Esophagus (tissue), 2 donors: ENCODE results near the gene HIRIP3. TPM values are rescaled to one million over a fixed set of nuclear protein-coding genes. Genes with fewer than 3 reads are reported as not detected.

Experiments used
- H3K27ac ChIP-seq, 2 donors: one replicate each; pipeline ENCODE4 v1.5.1; 2013; ENCODE audit warnings: low read depth in 2 of 2, mild to moderate bottlenecking in 2 of 2, inconsistent platforms in 1 of 2, low read length in 1 of 2, moderate library complexity in 1 of 2
- H3K27me3 ChIP-seq, 2 donors: one replicate each; pipeline ENCODE4 v1.6.1; 2013; ENCODE audit warnings: low read length in 2 of 2, control low read depth in 1 of 2, mild to moderate bottlenecking in 1 of 2; ENCODE audit not compliant: insufficient read depth in 2 of 2, control insufficient read depth in 1 of 2
- H3K36me3 ChIP-seq, 2 donors: one replicate each; pipeline ENCODE4 v1.6.1; 2013; ENCODE audit warnings: low read length in 1 of 2; ENCODE audit not compliant: control insufficient read depth in 2 of 2, insufficient read depth in 2 of 2
- H3K4me1 ChIP-seq, 2 donors: one replicate each; pipeline ENCODE4 v1.6.1; 2013; ENCODE audit warnings: low read length in 1 of 2; ENCODE audit not compliant: control insufficient read depth in 2 of 2, insufficient read depth in 2 of 2
- H3K4me3 ChIP-seq, 2 donors: one replicate each; pipeline ENCODE4 v1.5.1; 2013; ENCODE audit warnings: low read length in 2 of 2, mild to moderate bottlenecking in 2 of 2, low read depth in 1 of 2, moderate library complexity in 1 of 2
- H3K9me3 ChIP-seq, 2 donors: one replicate each; pipeline ENCODE4 v1.6.1; 2013; ENCODE audit warnings: mild to moderate bottlenecking in 2 of 2, low read depth in 1 of 2, low read length in 1 of 2, moderate library complexity in 1 of 2; ENCODE audit not compliant: control insufficient read depth in 2 of 2, insufficient read depth in 1 of 2
- WGBS, 2 donors: extraction: QIAGEN DNeasy Blood & Tissue Kit; methylation state at CpG; one replicate each; pipeline ENCODE4 v1.1.7; 2013; 5-methylcytosine and 5-hydroxymethylcytosine counted together
- polyA plus RNA-seq, 2 donors: library from polyadenylated mRNA; stranded (reverse); fragments of 200-250 nt; gene quantifications; one replicate each; pipeline ENCODE4 v1.2.3, GENCODE V29; 2013
- donor health status: healthy with polysubstance abuse.
- donor health status: Bipolar disorder and iron deficiency.

The HIRIP3 gene
- polyA plus RNA-seq, 2 donors = 6.3 to 9.7 TPM

DNA sequence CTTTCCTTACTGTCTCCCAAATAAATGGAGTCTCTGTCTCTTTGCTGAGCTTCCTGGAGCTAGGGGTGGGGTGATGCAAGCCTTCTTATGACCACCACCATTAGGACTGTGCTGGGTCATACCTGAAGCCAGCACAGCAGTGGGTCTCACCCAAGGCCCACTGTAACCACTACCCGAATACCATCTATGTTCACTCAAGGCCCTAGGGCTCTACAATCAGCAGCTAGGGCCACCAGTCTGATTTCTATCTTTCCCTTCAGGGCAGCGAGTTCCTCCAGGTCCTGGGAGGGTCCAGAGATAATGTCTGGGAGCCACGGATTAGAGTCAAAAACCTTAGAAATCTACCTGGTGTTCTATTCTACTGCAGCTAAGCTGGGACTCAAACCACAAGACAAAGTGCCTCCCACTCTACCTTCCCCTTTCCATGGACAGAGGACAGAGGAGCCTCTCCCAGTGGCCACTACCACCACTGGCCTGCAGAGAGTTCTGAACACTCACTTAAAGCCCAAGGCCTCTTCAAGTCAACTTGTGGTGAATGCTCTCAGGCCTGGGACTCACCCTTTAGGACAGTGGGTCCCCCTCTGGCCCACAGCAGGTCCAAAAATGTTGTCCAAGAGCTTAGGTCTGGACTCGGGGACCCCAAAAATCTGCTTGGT, 44.5 kb downstream of the HIRIP3 start:
- H3K4me1 ChIP-seq = no peaks in the 10 kb centered on the region
- H3K4me3 ChIP-seq = no peak overlapping the region
- H3K27ac ChIP-seq = no peak overlapping the region
- WGBS, 2 donors = 93 to 98% methylated on average over 4 of the region's 4 CpGs
- H3K9me3 ChIP-seq = no peaks in the 10 kb centered on the region
- H3K27me3 ChIP-seq = no peaks in the 10 kb centered on the region
- H3K36me3 ChIP-seq = no peaks in the 10 kb centered on the region

DNA sequence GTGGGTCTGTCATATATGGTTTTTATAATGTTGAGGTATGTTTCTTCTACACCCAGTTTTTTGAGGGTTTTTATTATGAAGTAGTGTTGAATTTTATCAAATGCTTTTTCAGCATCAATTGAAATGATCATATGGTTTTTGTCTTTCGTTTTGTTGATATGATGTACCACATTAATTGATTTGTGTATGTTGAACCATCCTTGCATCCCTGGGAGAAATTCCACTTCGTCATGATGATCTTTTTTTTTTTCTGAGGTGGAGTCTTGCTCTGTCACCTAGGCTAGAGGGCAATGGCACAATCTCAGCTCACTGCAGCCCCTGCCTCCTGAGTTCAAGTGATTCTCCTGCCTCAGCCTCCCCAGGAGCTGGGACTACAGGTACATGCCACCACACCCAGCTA, 47.5 kb downstream of the HIRIP3 start:
- no peak overlapping the region for H3K27ac ChIP-seq
- no peaks in the 10 kb centered on the region for H3K9me3 ChIP-seq
- WGBS, 2 donors = 81 to 84% methylated on average over 2 of the region's 2 CpGs
- no peaks in the 10 kb centered on the region for H3K4me1 ChIP-seq
- H3K27me3 ChIP-seq = no peaks in the 10 kb centered on the region
- H3K4me3 ChIP-seq = no peak overlapping the region
- H3K36me3 ChIP-seq = no peaks in the 10 kb centered on the region

DNA sequence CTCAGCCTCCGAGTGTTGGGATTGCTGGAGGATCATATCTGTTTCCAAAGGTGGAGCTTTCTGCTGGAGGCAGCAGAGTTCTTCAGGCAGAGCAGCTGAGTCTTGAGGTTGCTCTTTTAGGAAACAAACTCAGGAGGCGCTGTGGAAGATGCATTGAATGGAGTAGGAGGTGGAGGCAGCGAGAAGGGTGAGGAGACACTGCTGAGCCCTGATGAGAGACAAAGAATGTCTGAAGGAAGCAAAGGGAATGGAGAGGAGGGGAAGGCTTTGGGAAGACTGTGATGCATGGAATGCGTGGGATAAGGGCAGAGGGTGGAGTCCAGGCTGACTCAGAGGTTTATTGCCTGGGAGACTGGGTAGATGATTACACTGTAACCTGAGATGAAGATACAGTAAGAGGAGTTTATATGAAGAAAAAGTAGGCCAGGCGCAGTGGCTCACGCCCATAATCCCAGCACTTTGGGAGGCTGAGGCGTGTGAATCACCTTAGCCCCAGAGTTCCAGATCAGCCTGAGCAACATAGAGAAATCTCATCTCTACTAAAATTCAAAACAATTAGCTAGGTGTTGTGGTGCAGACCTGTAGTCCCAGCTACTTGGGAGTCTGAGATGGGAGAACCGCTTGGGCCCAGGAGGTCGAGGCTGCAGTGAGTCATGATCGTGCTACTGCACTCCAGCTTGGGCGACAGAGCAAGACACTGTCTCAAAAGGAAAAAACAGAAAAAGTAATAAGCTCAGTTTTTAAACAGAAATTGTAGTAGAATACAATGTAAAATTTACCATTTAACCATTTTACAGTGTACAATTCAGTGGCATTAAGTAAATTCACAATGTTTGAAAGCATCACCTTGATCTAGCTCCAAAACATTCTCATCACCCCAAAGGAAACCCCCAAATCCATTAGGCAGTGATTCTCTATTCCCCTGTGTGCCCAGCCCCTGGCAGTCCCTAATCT, 51.3 kb downstream of the HIRIP3 start:
- H3K27me3 ChIP-seq = no peaks in the 10 kb centered on the region
- WGBS, 2 donors = 34 to 36% methylated on average over 11 of the region's 11 CpGs
- no peak overlapping the region for H3K4me3 ChIP-seq
- H3K4me1 ChIP-seq = no peaks in the 10 kb centered on the region
- H3K36me3 ChIP-seq = no peaks in the 10 kb centered on the region
- H3K9me3 ChIP-seq = no peaks in the 10 kb centered on the region
- H3K27ac ChIP-seq = peak overlapping the region; percentile 34 to 65

Other genes starting within 250 kb of the HIRIP3 start
- under 1 TPM; 0.33 to 0.55 TPM for gene C16orf54, start 249.6 kb downstream of the HIRIP3 start, polyA plus RNA-seq
- gene ZG16, start 217.4 kb downstream of the HIRIP3 start, polyA plus RNA-seq = under 1 TPM in 1 of 2 donors, not detected in 1; 0.02 TPM
- 10 to 100 TPM; 43.3 to 57.9 TPM for gene KIF22, start 204.9 kb downstream of the HIRIP3 start, polyA plus RNA-seq
- 100 to 1,000 TPM in 1 of 2 donors, 10 to 100 TPM in 1; 95.9 to 111 TPM for gene MAZ, start 189.1 kb downstream of the HIRIP3 start, polyA plus RNA-seq
- gene PRRT2, start 183.4 kb downstream of the HIRIP3 start, polyA plus RNA-seq = 1 to 10 TPM; 1.1 to 2.1 TPM
- gene PAGR1, start 179.5 kb downstream of the HIRIP3 start, polyA plus RNA-seq = 10 to 100 TPM; 23.2 to 32.4 TPM
- 10 to 100 TPM; 63.3 to 69.4 TPM for gene MVP, start 175.2 kb downstream of the HIRIP3 start, polyA plus RNA-seq
- 10 to 100 TPM; 26.7 to 48.3 TPM for gene CDIPT, start 132.4 kb downstream of the HIRIP3 start, polyA plus RNA-seq
- gene SEZ6L2, start 96.1 kb downstream of the HIRIP3 start, polyA plus RNA-seq = under 1 TPM; 0.35 to 0.45 TPM
- gene ASPHD1, start 95.1 kb downstream of the HIRIP3 start, polyA plus RNA-seq = under 1 TPM; 0.31 to 0.39 TPM
- gene KCTD13, start 69.4 kb downstream of the HIRIP3 start, polyA plus RNA-seq = 10 to 100 TPM; 10.1 to 15.5 TPM
- gene TMEM219, start 33.5 kb downstream of the HIRIP3 start, polyA plus RNA-seq = 10 to 100 TPM; 61.1 to 83.4 TPM
- 10 to 100 TPM; 15.6 to 30.2 TPM for gene TAOK2, start 21.7 kb downstream of the HIRIP3 start, polyA plus RNA-seq
- 10 to 100 TPM; 46.4 to 82.1 TPM for gene INO80E, start 624 bp upstream of the HIRIP3 start, polyA plus RNA-seq
- gene DOC2A, start 15.4 kb upstream of the HIRIP3 start, polyA plus RNA-seq = 1 to 10 TPM in 1 of 2 donors, under 1 TPM in 1; 0.69 to 3.0 TPM
- gene C16orf92, start 27.6 kb upstream of the HIRIP3 start, polyA plus RNA-seq = not detected
- gene TLCD3B, start 35.7 kb upstream of the HIRIP3 start, polyA plus RNA-seq = under 1 TPM; 0.04 to 0.16 TPM
- 1,000 to 10,000 TPM; 1,266 to 1,398 TPM for gene ALDOA, start 70.1 kb upstream of the HIRIP3 start, polyA plus RNA-seq
- gene PPP4C, start 80.4 kb upstream of the HIRIP3 start, polyA plus RNA-seq = 100 to 1,000 TPM; 113 TPM
- gene TBX6, start 96.3 kb upstream of the HIRIP3 start, polyA plus RNA-seq = 10 to 100 TPM in 1 of 2 donors, 1 to 10 TPM in 1; 6.2 to 15.8 TPM
- gene YPEL3, start 100.6 kb upstream of the HIRIP3 start, polyA plus RNA-seq = 100 to 1,000 TPM in 1 of 2 donors, 10 to 100 TPM in 1; 73.6 to 183 TPM
- 10 to 100 TPM; 49.2 to 82.8 TPM for gene GDPD3, start 117.9 kb upstream of the HIRIP3 start, polyA plus RNA-seq
- gene MAPK3, start 127.6 kb upstream of the HIRIP3 start, polyA plus RNA-seq = 100 to 1,000 TPM; 120 to 126 TPM
- gene CORO1A, start 188.0 kb upstream of the HIRIP3 start, polyA plus RNA-seq = 10 to 100 TPM; 18.0 to 18.4 TPM
- 100 to 1,000 TPM; 195 to 283 TPM for gene BOLA2B, start 198.0 kb upstream of the HIRIP3 start, polyA plus RNA-seq
- gene SLX1A, start 198.3 kb upstream of the HIRIP3 start, polyA plus RNA-seq = 10 to 100 TPM; 44.9 to 48.2 TPM
- 10 to 100 TPM; 10.0 to 39.0 TPM for gene SULT1A3, start 203.6 kb upstream of the HIRIP3 start, polyA plus RNA-seq